PFSK-1 (cell line): ENCODE data around the gene CASTOR1.

ENCODE experiments used
- FOXP2 ChIP-seq: optimal IDR thresholded peaks from 2 replicates; pipeline ENCODE3; 2011; ENCODE audit warnings: borderline replicate concordance, control low read depth, inconsistent platforms; ENCODE audit not compliant: insufficient read depth; ENCODE audit errors: extremely low read length, extremely low read depth
- REST ChIP-seq, 2 experiments: IDR thresholded peaks; 2 replicates each; pipeline versions ENCODE4 v1.6.1 to v1.8.0; 2011 to 2012; ENCODE audit warnings: low read depth in 2 of 2, low read length in 2 of 2, control low read depth in 1 of 2, inconsistent platforms in 1 of 2, mild to moderate bottlenecking in 1 of 2, moderate library complexity in 1 of 2; ENCODE audit not compliant: insufficient read depth in 1 of 2
- TAF1 ChIP-seq: IDR thresholded peaks from 2 replicates; pipeline ENCODE4 v1.6.1; 2012; ENCODE audit warnings: low read length, control low read depth, borderline replicate concordance; ENCODE audit not compliant: insufficient read depth

GRCh38 chr22:30249049-30250038 is 40.0 kb downstream of the CASTOR1 start:
- no peak for TF ChIP-seq REST (IDR thresholded peaks at IDR 0.05; ENCODE audit: insufficient read depth in 1 of 2, low read depth in 2 of 2, low read length in 2 of 2)
- no peak for TF ChIP-seq FOXP2
- no peak for TF ChIP-seq TAF1
